NCI-H82 treated with DMSO at 0.1 percent for 48 hours (cell line): Measurements from ENCODE around the gene MARK1.

Experiments used
- DNase-seq: peaks from one replicate; lab custom pipeline; 2025; ENCODE audit not compliant: unreplicated experiment; lab: John Stamatoyannopoulos, UW

The MARK1 gene

DNA sequence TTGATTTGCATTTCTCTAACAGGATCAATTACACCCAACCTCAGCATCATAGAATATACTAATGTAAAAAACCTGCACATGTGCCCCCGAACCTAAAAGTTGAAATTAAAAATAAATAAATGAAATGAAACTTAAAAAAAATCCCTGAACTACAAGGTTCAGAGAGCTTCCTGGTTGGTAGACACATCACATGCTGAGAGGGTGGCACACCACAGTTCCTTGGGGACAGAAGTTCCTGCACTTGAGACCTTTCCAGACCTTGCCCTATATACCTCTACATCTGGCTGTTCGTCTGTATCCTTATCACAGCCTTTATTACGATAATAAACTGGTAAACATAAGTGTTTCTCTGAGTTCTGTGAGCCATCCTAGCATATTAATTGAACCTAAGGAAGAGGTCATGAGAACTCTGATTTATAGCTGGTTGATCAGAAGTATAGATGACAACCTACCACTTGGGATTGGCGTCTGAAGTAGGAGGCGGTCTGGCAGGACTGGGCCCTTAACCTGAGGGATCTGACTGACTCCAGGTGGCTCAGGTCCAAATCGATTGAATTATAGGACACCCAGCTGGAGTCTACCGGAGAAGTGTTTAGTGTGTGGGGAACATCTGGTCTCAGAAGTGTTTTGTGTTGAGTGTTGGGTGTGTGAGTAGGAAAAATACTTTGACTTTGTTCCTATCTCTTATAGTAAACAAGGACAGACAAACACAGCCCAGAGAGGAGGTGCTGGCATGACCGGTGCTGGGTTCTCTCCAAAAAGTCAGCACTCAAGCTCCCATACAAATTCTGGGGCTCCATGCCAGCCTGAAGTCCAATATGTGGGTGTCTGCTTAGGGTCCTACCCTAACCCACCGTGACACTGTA lies 181.2 kb downstream of the MARK1 start:
- DNase-seq, result no peak

DNA sequence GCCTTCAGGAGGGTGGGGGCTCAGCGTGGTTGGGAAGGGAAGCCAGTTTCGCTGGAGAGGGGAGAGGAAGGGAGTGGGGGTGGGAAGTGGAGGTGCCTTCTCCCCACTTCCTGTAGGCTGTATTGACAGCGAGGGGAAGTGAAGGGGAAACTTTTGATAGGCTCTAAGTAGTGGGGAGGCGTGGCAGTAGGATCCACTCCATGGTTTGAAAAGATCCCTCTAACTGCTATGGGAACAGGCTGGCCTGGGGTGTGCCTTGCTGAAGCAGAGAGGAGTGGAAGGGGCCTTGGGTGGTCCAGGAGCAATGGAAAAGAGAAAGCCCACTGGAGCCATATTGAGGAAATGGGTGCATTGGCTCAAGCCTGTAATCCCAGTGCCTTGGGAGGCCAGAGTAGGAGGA lies 182.4 kb downstream of the MARK1 start:
- DNase-seq, result no peak

DNA sequence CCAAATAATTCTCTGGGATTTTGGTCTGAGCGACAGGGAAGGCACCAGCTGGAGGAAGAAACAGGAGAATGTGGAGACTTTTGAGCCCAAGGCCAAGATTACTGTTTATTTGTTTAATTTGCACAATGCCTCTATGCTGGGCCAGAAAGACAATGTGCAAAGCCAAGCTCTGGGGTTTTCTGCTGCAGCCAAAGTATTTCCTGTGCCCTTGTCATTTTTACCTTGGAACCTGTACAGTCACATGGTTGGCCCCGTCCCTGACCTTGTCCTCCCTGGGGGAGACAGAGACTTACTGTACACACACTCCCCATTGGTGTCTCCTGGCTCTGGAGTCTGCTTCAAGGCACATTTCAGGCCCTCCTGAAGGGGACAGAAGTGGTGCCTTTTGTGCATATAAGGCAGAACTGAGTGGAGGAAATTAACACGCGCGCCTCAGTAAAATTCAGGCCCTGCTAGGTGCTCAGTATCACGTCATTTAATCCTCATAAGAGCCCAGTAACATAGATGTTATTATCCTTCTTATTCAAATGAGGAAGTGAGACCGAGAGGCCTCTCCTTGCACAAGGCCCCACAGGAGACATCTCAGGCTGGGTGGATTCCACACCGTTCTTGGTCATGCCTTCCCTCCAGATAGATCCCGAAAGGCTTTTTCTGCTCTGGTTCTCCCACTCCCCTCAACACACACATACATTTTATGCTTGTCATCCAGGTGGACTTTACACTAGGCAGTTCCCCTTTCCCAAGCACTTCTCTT lies 183.3 kb downstream of the MARK1 start:
- no peak for DNase-seq
